Measurements from ENCODE around the gene RAPGEF3.

Gene RAPGEF3

GRCh38 chr12:47755655-47756562 lies 2.8 kb downstream of the RAPGEF3 start:
- no peak for DNase-seq (ENCODE audit: low spot score)

- DNase-seq (ENCODE audit: low spot score) = no peak
Observed at GRCh38 chr12:47754881-47755280, 3.8 kb downstream of the RAPGEF3 start.

GRCh38 chr12:47754126-47754525 lies 4.6 kb downstream of the RAPGEF3 start:
- no peak for DNase-seq (ENCODE audit: low spot score)

GRCh38 chr12:47753021-47754001 lies 5.4 kb downstream of the RAPGEF3 start:
- DNase-seq (ENCODE audit: low spot score) = no peak

- DNase-seq (ENCODE audit: low spot score) = no peak
Observed at GRCh38 chr12:47752552-47752951, 6.1 kb downstream of the RAPGEF3 start.

GRCh38 chr12:47752121-47752520 lies 6.6 kb downstream of the RAPGEF3 start:
- no peak for DNase-seq (ENCODE audit: low spot score)

GRCh38 chr12:47751561-47751960 lies 7.1 kb downstream of the RAPGEF3 start:
- no peak for DNase-seq (ENCODE audit: low spot score)

GRCh38 chr12:47750916-47751470 lies 7.7 kb downstream of the RAPGEF3 start:
- DNase-seq (ENCODE audit: low spot score) = no peak

GRCh38 chr12:47750229-47750798 lies 8.4 kb downstream of the RAPGEF3 start:
- no peak for DNase-seq (ENCODE audit: low spot score)

- no peak for DNase-seq (ENCODE audit: low spot score)
Observed at GRCh38 chr12:47748899-47749298, 9.8 kb downstream of the RAPGEF3 start.

GRCh38 chr12:47748507-47748828 lies 10.2 kb downstream of the RAPGEF3 start:
- DNase-seq (ENCODE audit: low spot score) = no peak

GRCh38 chr12:47747596-47748506 lies 10.8 kb downstream of the RAPGEF3 start:
- no peak for DNase-seq (ENCODE audit: low spot score)

GRCh38 chr12:47747126-47747525 lies 11.6 kb downstream of the RAPGEF3 start:
- no peak for DNase-seq (ENCODE audit: low spot score)

GRCh38 chr12:47746523-47746922 lies 12.2 kb downstream of the RAPGEF3 start:
- DNase-seq (ENCODE audit: low spot score) = no peak

GRCh38 chr12:47746073-47746472 lies 12.6 kb downstream of the RAPGEF3 start:
- DNase-seq (ENCODE audit: low spot score) = no peak

- DNase-seq (ENCODE audit: low spot score) = no peak
Observed at GRCh38 chr12:47745485-47746041, 13.1 kb downstream of the RAPGEF3 start.

- DNase-seq (ENCODE audit: low spot score) = no peak
Observed at GRCh38 chr12:47744778-47745436, 13.8 kb downstream of the RAPGEF3 start.

GRCh38 chr12:47744005-47744651 lies 14.6 kb downstream of the RAPGEF3 start:
- DNase-seq (ENCODE audit: low spot score) = no peak

- no peak for DNase-seq (ENCODE audit: low spot score)
Observed at GRCh38 chr12:47743311-47743860, 15.3 kb downstream of the RAPGEF3 start.

Measured in RKO (cell line).